ENCODE data around the gene SEC23A.
"Not testable (repeated sequence)": the region's sequence is repeated elsewhere in the genome, so short reads cannot be mapped to it uniquely, and the experiment has no call there.

Gene SEC23A

GRCh38 chr14:39102969-39103957 is at the start of gene SEC23A:
Gene SEC23A (minus strand): TSS chr14:39103235. CDS start chr14:39096118, 7,117 bp downstream.
- peak; percentile 89 for DNase-seq

- no peak for DNase-seq
These were observed 42.4 kb upstream of the SEC23A start for GRCh38 chr14:39145266-39145966.

- DNase-seq: not testable (repeated sequence)
These were observed 40.2 kb upstream of the SEC23A start for GRCh38 chr14:39143226-39143625.

- DNase-seq: not testable (repeated sequence)
These were observed 38.6 kb upstream of the SEC23A start for GRCh38 chr14:39141623-39142022.

- DNase-seq: no peak
These were observed 37.1 kb upstream of the SEC23A start for GRCh38 chr14:39140170-39140569.

- DNase-seq: no peak
These were observed 35.4 kb upstream of the SEC23A start for GRCh38 chr14:39138440-39138839.

GRCh38 chr14:39137835-39138234 is 34.8 kb upstream of the SEC23A start:
- not testable (repeated sequence) for DNase-seq

- no peak for DNase-seq
These were observed 19.5 kb upstream of the SEC23A start for GRCh38 chr14:39122330-39123138.

- peak; percentile 97 for DNase-seq
These were observed 11.2 kb upstream of the SEC23A start, which contains the start of gene GEMIN2 for GRCh38 chr14:39114073-39114838. Gene GEMIN2 (plus strand): TSS chr14:39114323. CDS start chr14:39114339, 16 bp downstream.

GRCh38 chr14:39113685-39114072 is 10.6 kb upstream of the SEC23A start:
- no peak for DNase-seq

- DNase-seq: no peak
These were observed 7.1 kb upstream of the SEC23A start for GRCh38 chr14:39109893-39110715.

GRCh38 chr14:39108791-39109190 is 5.8 kb upstream of the SEC23A start:
- no peak for DNase-seq

GRCh38 chr14:39107591-39107996 is 4.6 kb upstream of the SEC23A start:
- no peak for DNase-seq

- not testable (repeated sequence) for DNase-seq
These were observed 1.2 kb upstream of the SEC23A start for GRCh38 chr14:39104078-39104801.

GRCh38 chr14:39102265-39102968 is 618 bp downstream of the SEC23A start:
- no peak for DNase-seq

GRCh38 chr14:39099748-39100147 is 3.3 kb downstream of the SEC23A start:
- DNase-seq: no peak

GRCh38 chr14:39099215-39099614 is 3.8 kb downstream of the SEC23A start:
- not testable (repeated sequence) for DNase-seq

- DNase-seq: no peak
These were observed 5.9 kb downstream of the SEC23A start for GRCh38 chr14:39097159-39097558.

GRCh38 chr14:39094515-39094914 is 8.5 kb downstream of the SEC23A start:
- no peak for DNase-seq

GRCh38 chr14:39091716-39092115 is 11.3 kb downstream of the SEC23A start:
- no peak for DNase-seq

All from activated CD8-positive, alpha-beta memory T cell treated with anti-CD3 and anti-CD28 coated beads, Interleukin-2, amount 50 U/mL, for 48 hours (primary cell).